Esophagus muscularis mucosa (tissue), 4 donors: ENCODE results near the gene SNRNP35. TPM values are rescaled to one million over a fixed set of nuclear protein-coding genes. Genes with fewer than 3 reads are reported as not detected.
A peak's percentile ranks its signal among the peaks of the same experiment; 100 is the strongest.
"Not testable (repeated sequence)": the region's sequence is repeated elsewhere in the genome, so short reads cannot be mapped to it uniquely, and the experiment has no call there.

ENCODE experiments used
- DNase-seq: peaks from one replicate; pipeline ENCODE4 v3.0.0-alpha.2; 2017; ENCODE audit errors: extremely low spot score
- H3K27ac ChIP-seq, 4 donors: fragments of 200-600 bp; sonication (generic); replicated peaks in 1 of 4; 1 replicate in 3 of 4; 2 replicates in 1 of 4; pipeline ENCODE4 v1.5.1; 2016 to 2019; ENCODE audit warnings: mild to moderate bottlenecking in 1 of 4
- H3K27me3 ChIP-seq, 4 donors: fragments of 200-600 bp; sonication (generic); one replicate each; pipeline versions ENCODE4 v1.5.1 to v1.6.0; 2016 to 2019
- H3K36me3 ChIP-seq, 4 donors: fragments of 200-600 bp; sonication (generic); one replicate each; pipeline ENCODE4 v1.5.1; 2016 to 2019
- H3K4me1 ChIP-seq, 4 donors: fragments of 200-600 bp; sonication (generic); one replicate each; pipeline ENCODE4 v1.5.1; 2016 to 2019
- H3K4me3 ChIP-seq, 4 donors: fragments of 200-600 bp; sonication (generic); 1 replicate in 2 of 4; 2 replicates in 2 of 4; pipeline ENCODE4 v1.5.1; 2016 to 2019; ENCODE audit warnings: mild to moderate bottlenecking in 4 of 4, moderate library complexity in 1 of 4
- H3K9me3 ChIP-seq, 4 donors: fragments of 200-600 bp; sonication (generic); 1 replicate in 3 of 4; 2 replicates in 1 of 4; pipeline ENCODE4 v1.5.1; 2016 to 2019
- CTCF ChIP-seq, 3 experiments: fragments of 200-600 bp in 2 of 3; fragments of 450-650 bp in 1 of 3; sonication (generic) in 2 of 3; IDR thresholded peaks; one replicate each; pipeline ENCODE4 v1.5.1; 2017 to 2019; ENCODE audit warnings: antibody characterized with exemption in 3 of 3, mild to moderate bottlenecking in 2 of 3, moderate library complexity in 1 of 3
- EP300 ChIP-seq: sonication (generic); formaldehyde crosslinking; IDR thresholded peaks from one replicate; pipeline ENCODE4 v1.6.1; 2017; ENCODE audit warnings: antibody characterized with exemption
- POLR2A ChIP-seq: fragments of 450-650 bp; IDR thresholded peaks from one replicate; pipeline ENCODE4 v1.6.1; 2017; ENCODE audit warnings: antibody characterized with exemption, moderate library complexity, mild to moderate bottlenecking, low read depth
- POLR2AphosphoS5 ChIP-seq, 2 donors: sonication (generic); formaldehyde crosslinking; IDR thresholded peaks; one replicate each; pipeline ENCODE4 v1.6.1; 2017; ENCODE audit warnings: antibody characterized with exemption in 2 of 2
- WGBS: methylation state at CpG from one replicate; pipeline ENCODE4 v1.1.5; 2018; 5-methylcytosine and 5-hydroxymethylcytosine counted together
- intact Hi-C: fragments of 100-400 bp; cut with DNase I; formaldehyde crosslinking; loops from one replicate; pipeline ENCODE4 v1.15.1; 2023
- total RNA-seq, 4 donors: library from RNA; depleted of rRNA; stranded (reverse); fragments of >200 nt; gene quantifications; one replicate each; pipeline versions ENCODE4 v1.1.0 to v1.2.1, GENCODE V29; 2016

The SNRNP35 gene
- total RNA-seq, 4 donors from 2014 or later, result 11.6 to 27.4 (median 17.0) TPM

GRCh38 chr12:123427036-123427769 is 30.7 kb upstream of the SNRNP35 start:
- peaks cover 4 to 5% (median 4%) of the 10 kb centered on the region in 4 donors for H3K4me1 ChIP-seq
- DNase-seq, result no peak
- no peak overlapping the region for H3K27ac ChIP-seq
- no peak for TF ChIP-seq CTCF (IDR thresholded peaks at IDR 0.05)
- no peak for TF ChIP-seq POLR2AphosphoS5 (IDR thresholded peaks at IDR 0.05)
- no peak for TF ChIP-seq POLR2A
- no peak for TF ChIP-seq EP300
- intact Hi-C loops, result no loop called here
- WGBS, result 98% methylated on average over 6 of the region's 8 CpGs
- no peaks in the 10 kb centered on the region for H3K9me3 ChIP-seq
- peaks cover 35 to 56% (median 52%) of the 10 kb centered on the region in 4 donors for H3K36me3 ChIP-seq
- no peaks in the 10 kb centered on the region for H3K27me3 ChIP-seq
- no peak overlapping the region for H3K4me3 ChIP-seq

DNA sequence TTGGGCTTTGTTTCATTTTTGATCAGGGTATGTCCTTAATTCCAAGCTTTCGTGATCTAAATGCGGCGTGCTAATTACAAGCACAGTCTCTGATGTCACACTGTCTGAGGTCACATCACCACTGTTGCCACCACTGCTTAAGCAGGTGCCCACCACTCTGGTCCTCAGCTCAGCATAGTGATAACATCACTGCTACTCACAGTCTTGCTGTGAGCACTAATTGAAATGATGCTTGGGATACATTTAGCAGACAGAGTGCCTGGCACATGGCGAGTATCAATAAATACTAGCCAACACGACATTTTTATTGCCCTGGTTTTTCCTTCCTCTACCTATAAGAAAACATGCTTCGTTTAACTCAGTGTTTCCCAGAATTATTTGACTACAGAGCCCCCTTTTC is 29.3 kb upstream of the SNRNP35 start:
- intact Hi-C loops, result no loop called here
- H3K36me3 ChIP-seq, result peaks cover 30 to 50% (median 44%) of the 10 kb centered on the region in 4 donors

DNA sequence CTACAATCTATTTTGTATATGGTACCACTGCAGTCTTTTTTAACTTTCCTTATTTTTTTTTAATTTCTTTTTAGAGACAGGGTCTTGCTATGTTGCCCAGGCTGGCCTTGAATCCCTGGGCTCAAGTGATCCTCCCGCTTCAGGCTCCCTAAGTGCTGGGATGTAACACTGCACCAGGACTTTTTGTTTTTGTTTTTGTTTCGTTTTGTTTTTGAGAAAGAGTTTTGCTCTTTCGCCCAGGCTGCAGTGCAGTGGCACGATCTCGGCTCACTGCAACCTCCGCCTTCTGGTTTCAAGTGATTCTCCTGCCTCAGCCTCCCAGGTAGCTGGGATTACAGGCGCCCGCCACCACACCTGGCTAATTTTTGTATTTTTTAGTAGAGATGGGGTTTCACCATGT is 28.8 kb upstream of the SNRNP35 start:
- H3K4me3 ChIP-seq, DNase-seq, H3K9me3 ChIP-seq, H3K27me3 ChIP-seq, H3K27ac ChIP-seq, intact Hi-C loops: not testable (repeated sequence)
- Histone ChIP-seq H3K4me1 (peaks cover 7 to 24% (median 23%) of the 10 kb centered on the region in 4 donors), H3K36me3 (peaks cover 30 to 50% (median 44%) of the 10 kb centered on the region in 4 donors)
- 96% methylated on average over 8 of the region's 8 CpGs for WGBS

More for the DNA sequence above, 29.3 kb upstream of the SNRNP35 start:
- H3K4me1 ChIP-seq, result peaks cover 7 to 19% (median 18%) of the 10 kb centered on the region in 4 donors
- H3K27me3 ChIP-seq, result no peaks in the 10 kb centered on the region
- no peak overlapping the region for H3K27ac ChIP-seq
- no peak for DNase-seq
- TF ChIP-seq POLR2AphosphoS5 (IDR thresholded peaks at IDR 0.05), result no peak
- no peak for TF ChIP-seq CTCF (IDR thresholded peaks at IDR 0.05)
- TF ChIP-seq EP300, result no peak
- TF ChIP-seq POLR2A, result no peak
- 90% methylated on average over 6 of the region's 6 CpGs for WGBS
- H3K9me3 ChIP-seq, result no peaks in the 10 kb centered on the region
- H3K4me3 ChIP-seq, result no peak overlapping the region

GRCh38 chr12:123431951-123432817 is 25.8 kb upstream of the SNRNP35 start:
- intact Hi-C loops, result loop anchor here (10.0 kb wide), 1 partner anchor 103 kb away; the partner anchor contains the start of gene RILPL1
- H3K9me3 ChIP-seq, DNase-seq, H3K27me3 ChIP-seq, H3K27ac ChIP-seq: not testable (repeated sequence)
- Histone ChIP-seq H3K4me3 (peak overlapping the region in 3 of 4 donors; percentile 0 to 34 (median 6)), H3K4me1 (peaks cover 22 to 48% (median 47%) of the 10 kb centered on the region in 4 donors), H3K36me3 (peaks cover 25 to 42% (median 36%) of the 10 kb centered on the region in 4 donors)
- WGBS, result 75% methylated on average over 15 of the region's 15 CpGs

GRCh38 chr12:123433615-123434014 is 24.3 kb upstream of the SNRNP35 start:
- no peaks in the 10 kb centered on the region for H3K27me3 ChIP-seq
- intact Hi-C loops, result loop anchor here (10.0 kb wide), 1 partner anchor 101 kb away; the partner anchor contains the start of gene RILPL1
- WGBS, result 87% methylated on average over 6 of the region's 6 CpGs
- peak overlapping the region in 2 of 4 donors; percentile 25 to 34 for H3K27ac ChIP-seq
- TF ChIP-seq EP300 (no peak), POLR2A (no peak), POLR2AphosphoS5 (IDR thresholded peaks at IDR 0.05) (no peak), CTCF (IDR thresholded peaks at IDR 0.05) (no peak)
- no peaks in the 10 kb centered on the region for H3K9me3 ChIP-seq
- no peak for DNase-seq
- peaks cover 11 to 27% (median 23%) of the 10 kb centered on the region in 4 donors for H3K36me3 ChIP-seq
- H3K4me1 ChIP-seq, result peaks cover 22 to 51% (median 49%) of the 10 kb centered on the region in 4 donors
- peak overlapping the region in 3 of 4 donors; percentile 6 to 69 (median 16) for H3K4me3 ChIP-seq
